A549 (cell line): Measurements from ENCODE around the gene PLD1. TPM values are rescaled to one million over a fixed set of nuclear protein-coding genes. Genes with fewer than 3 reads are reported as not detected.

ENCODE experiments used
- ATAC-seq, 2 experiments: fragments of 200-7000 bp in 1 of 2; fragments of >200 bp in 1 of 2; cut with Nextera tagmentation in 1 of 2; cut with Tn5 transposase in 1 of 2; 3 replicates each; pipeline versions ENCODE4 v1.8.0 to v1.9.1; 2018 to 2020; ENCODE audit warnings: mild to moderate bottlenecking in 1 of 2, moderate library complexity in 1 of 2
- CTCF ChIA-PET: fragments of 300-600 bp; sonication (Branson Sonifier 250); formaldehyde crosslinking; extraction: SDS; loops from one replicate; lab custom pipeline; 2021; ENCODE audit warnings: antibody characterized with exemption, inconsistent platforms; lab: Yijun Ruan, JAX
- POLR2A ChIA-PET: fragments of 350-600 bp; formaldehyde crosslinking; extraction: SDS; loops from one replicate; lab custom pipeline; 2021; ENCODE audit warnings: antibody characterized with exemption, inconsistent platforms; lab: Yijun Ruan, JAX
- DNase-seq, 2 experiments: peaks; one replicate each; pipeline versions ENCODE4 v3.0.0 to v3.0.0-alpha.2; 2011 to 2016; ENCODE audit warnings: low read depth in 1 of 2, low spot score in 1 of 2
- FAIRE-seq: peaks from 2 replicates; lab custom pipeline; 2011; peaks lifted over from hg19 to GRCh38; lab: Jason Lieb, UNC
- H3K27ac ChIP-seq, 2 experiments: fragments of >200 bp; sonication (Bioruptor Twin); formaldehyde crosslinking; 3 replicates each; pipeline ENCODE4 v1.5.1; 2016 to 2017
- H3K4me1 ChIP-seq: fragments of >200 bp; sonication (Bioruptor Twin); formaldehyde crosslinking; 3 replicates; pipeline ENCODE4 v1.6.1; 2016
- H3K4me2 ChIP-seq: fragments of >200 bp; sonication (Bioruptor Twin); formaldehyde crosslinking; 3 replicates; pipeline ENCODE4 v1.6.1; 2016
- H3K4me3 ChIP-seq: fragments of >200 bp; sonication (Bioruptor Twin); formaldehyde crosslinking; 3 replicates; pipeline ENCODE4 v1.5.1; 2016
- H3K9me3 ChIP-seq: fragments of >200 bp; sonication (Bioruptor Twin); formaldehyde crosslinking; 3 replicates; pipeline ENCODE4 v1.6.1; 2016
- CBX2 ChIP-seq: fragments of 200-600 bp; sonication (generic); IDR thresholded peaks from 2 replicates; pipeline ENCODE4 v1.6.1; 2016; ENCODE audit warnings: low read depth, mild to moderate bottlenecking, borderline replicate concordance
- CHD2 ChIP-seq: fragments of 150-350 bp; IDR thresholded peaks from 2 replicates; pipeline ENCODE4 v1.6.1; 2014; ENCODE audit warnings: low read length; ENCODE audit not compliant: partially characterized antibody
- CHD4 ChIP-seq: fragments of 200-600 bp; sonication (generic); IDR thresholded peaks from 2 replicates; pipeline ENCODE4 v1.6.1; 2016; ENCODE audit warnings: antibody characterized with exemption, mild to moderate bottlenecking, borderline replicate concordance
- E2F6 ChIP-seq: IDR thresholded peaks from 2 replicates; pipeline ENCODE4 v1.6.1; 2012; ENCODE audit warnings: low read depth, borderline replicate concordance
- GATA3 ChIP-seq: IDR thresholded peaks from 2 replicates; pipeline ENCODE4 v1.6.1; 2012; ENCODE audit warnings: borderline replicate concordance
- HDAC2 ChIP-seq: fragments of 200-600 bp; sonication (generic); IDR thresholded peaks from 2 replicates; pipeline ENCODE4 v1.6.1; 2016
- HOXA7 ChIP-seq: fragments of 250-450 bp; sonication (Bioruptor Pico); IDR thresholded peaks from 2 replicates; pipeline ENCODE4 v1.5.0; 2020; ENCODE audit warnings: mild to moderate bottlenecking, moderate library complexity
- HOXB5 ChIP-seq: fragments of 250-450 bp; sonication (Bioruptor Pico); IDR thresholded peaks from 2 replicates; pipeline ENCODE4 v1.5.0; 2020; ENCODE audit warnings: mild to moderate bottlenecking, moderate library complexity
- JUNB ChIP-seq: fragments of >200 bp; sonication (Bioruptor Twin); formaldehyde crosslinking; IDR thresholded peaks from 2 replicates; pipeline ENCODE4 v1.6.1; 2016
- MAFK ChIP-seq: fragments of 450-650 bp; IDR thresholded peaks from 2 replicates; pipeline ENCODE4 v1.6.1; 2014; ENCODE audit not compliant: partially characterized antibody
- MAZ ChIP-seq: fragments of 150-350 bp; IDR thresholded peaks from 2 replicates; pipeline ENCODE4 v1.6.1; 2014; ENCODE audit warnings: antibody characterized with exemption, low read depth, low read length, borderline replicate concordance
- POLR2A ChIP-seq: IDR thresholded peaks from 2 replicates; pipeline ENCODE4 v1.6.1; 2012; ENCODE audit warnings: mild to moderate bottlenecking, low read length
- POLR2AphosphoS2 ChIP-seq: conservative IDR thresholded peaks from 2 replicates; pipeline ENCODE4 v1.6.1; 2012; ENCODE audit warnings: low read length, improper control_type of control experiment, inconsistent platforms
- RAD21 ChIP-seq, 2 experiments: fragments of >200 bp in 1 of 2; sonication (Bioruptor Twin) in 1 of 2; formaldehyde crosslinking in 1 of 2; IDR thresholded peaks in 1 of 2; conservative IDR thresholded peaks in 1 of 2; 2 replicates in 1 of 2; 3 replicates in 1 of 2; pipeline ENCODE4 v1.6.1; 2012 to 2018; ENCODE audit warnings: inconsistent platforms in 1 of 2
- REST ChIP-seq: fragments of 200-600 bp; sonication (generic); IDR thresholded peaks from 2 replicates; pipeline ENCODE4 v1.6.1; 2016; ENCODE audit warnings: antibody characterized with exemption, mild to moderate bottlenecking, moderate library complexity
- RFX5 ChIP-seq: fragments of 450-650 bp; IDR thresholded peaks from 2 replicates; pipeline ENCODE4 v1.7.1; 2014; ENCODE audit warnings: antibody characterized with exemption, mild to moderate bottlenecking, moderate library complexity
- SREBF2 ChIP-seq: fragments of 450-650 bp; IDR thresholded peaks from 2 replicates; pipeline ENCODE4 v1.6.1; 2014; ENCODE audit warnings: mild to moderate bottlenecking, moderate library complexity
- TFCP2L1 ChIP-seq: fragments of 250-450 bp; sonication (Bioruptor Pico); IDR thresholded peaks from 2 replicates; pipeline ENCODE4 v1.5.0; 2021; ENCODE audit warnings: mild to moderate bottlenecking
- TP53 ChIP-seq: fragments of 250-450 bp; sonication (Bioruptor Pico); IDR thresholded peaks from 2 replicates; pipeline ENCODE4 v1.5.0; 2021; ENCODE audit warnings: mild to moderate bottlenecking, moderate library complexity
- ZC3H11A ChIP-seq: fragments of 450-650 bp; IDR thresholded peaks from 2 replicates; pipeline ENCODE4 v1.6.1; 2014; ENCODE audit warnings: antibody characterized with exemption, mild to moderate bottlenecking
- ZFP36 ChIP-seq: fragments of 450-650 bp; IDR thresholded peaks from 2 replicates; pipeline ENCODE4 v1.6.1; 2014; ENCODE audit warnings: borderline replicate concordance; ENCODE audit not compliant: partially characterized antibody
- WGBS: methylation state at CpG from one replicate; pipeline ENCODE4 v1.1.6; 2017; ENCODE audit errors: missing lambda C conversion rate; 5-methylcytosine and 5-hydroxymethylcytosine counted together
- polyA plus RNA-seq, 4 experiments: library from polyadenylated mRNA; depleted of rRNA in 3 of 4; stranded (reverse); fragments of >200 nt; fragmentation: RNase III in 1 of 4; extraction: RNeasy Plus Mini Kit Qiagen cat#74134 plus additional on column Dnase treatment in 1 of 4; gene quantifications; 2 replicates in 3 of 4; 3 replicates in 1 of 4; pipeline ENCODE4 v1.2.3, GENCODE V29; 2011 to 2017
- TF ChIP-seq, protein P1 (sequence below): fragments of 250-450 bp; sonication (Bioruptor Pico); IDR thresholded peaks from 2 replicates; pipeline ENCODE4 v1.5.0; 2020; ENCODE audit warnings: low read depth, mild to moderate bottlenecking, moderate library complexity
- TF ChIP-seq, protein P2 (sequence below): fragments of 450-650 bp; IDR thresholded peaks from 2 replicates; pipeline ENCODE4 v1.6.1; 2014; ENCODE audit warnings: antibody characterized with exemption
- TF ChIP-seq, protein P3 (sequence below): fragments of 150-350 bp; IDR thresholded peaks from 2 replicates; pipeline ENCODE4 v1.6.1; 2014; ENCODE audit warnings: low read depth, mild to moderate bottlenecking, low read length

Gene PLD1
- polyA plus RNA-seq, 2 of the 4 experiments (the other 2 are of a cell fraction) = 6.6 to 27.2 TPM

- CTCF ChIA-PET = interaction anchor here (1.4 kb wide), 1 partner anchor 13 kb away, joined by 3 read pairs; no protein-coding TSS in a partner anchor
- POLR2A ChIA-PET = no interaction called here
- no peak overlapping the region for H3K4me3 ChIP-seq
- no peak overlapping the region for H3K27ac ChIP-seq
- FAIRE-seq (no peak), ATAC-seq (no peak), DNase-seq (no peak)
- no peak overlapping the region for H3K4me2 ChIP-seq
- TF ChIP-seq, protein P1, sequence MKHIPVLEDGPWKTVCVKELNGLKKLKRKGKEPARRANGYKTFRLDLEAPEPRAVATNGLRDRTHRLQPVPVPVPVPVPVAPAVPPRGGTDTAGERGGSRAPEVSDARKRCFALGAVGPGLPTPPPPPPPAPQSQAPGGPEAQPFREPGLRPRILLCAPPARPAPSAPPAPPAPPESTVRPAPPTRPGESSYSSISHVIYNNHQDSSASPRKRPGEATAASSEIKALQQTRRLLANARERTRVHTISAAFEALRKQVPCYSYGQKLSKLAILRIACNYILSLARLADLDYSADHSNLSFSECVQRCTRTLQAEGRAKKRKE (CRISPR knock-in tag) = no peak
- no peak for TF ChIP-seq TP53 (CRISPR knock-in tag)
- no peak for TF ChIP-seq POLR2A
- no peak for TF ChIP-seq MAZ
- no peak for TF ChIP-seq CBX2
- no peak for TF ChIP-seq TFCP2L1 (CRISPR knock-in tag)
- H3K9me3 ChIP-seq = no peaks in the 10 kb centered on the region
- H3K4me1 ChIP-seq = no peaks in the 10 kb centered on the region
These were observed 122.7 kb downstream of the PLD1 start for GRCh38 chr3:171687581-171687980.

DNA sequence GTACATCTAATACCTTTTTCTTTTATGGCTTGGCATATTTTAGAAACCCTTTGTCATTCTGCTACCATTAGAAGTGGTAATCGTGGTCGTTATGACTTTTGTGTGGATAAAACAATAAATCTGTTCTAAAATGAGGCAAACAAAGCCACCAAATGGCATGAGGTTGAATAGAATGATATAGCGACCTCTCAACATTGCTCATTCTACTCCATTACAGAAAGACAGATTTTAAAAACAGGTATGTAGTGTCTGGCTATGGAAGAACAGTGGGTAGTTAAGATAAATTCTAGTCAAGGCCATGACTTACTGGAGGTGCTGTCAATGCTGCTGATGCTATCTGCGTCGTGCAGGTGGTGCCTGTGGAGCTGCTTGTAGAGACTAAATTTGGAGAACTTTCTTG lies 123.2 kb downstream of the PLD1 start:
- 93% methylated on average over 5 of the region's 5 CpGs for WGBS
- Histone ChIP-seq H3K27ac (no peak overlapping the region), H3K9me3 (no peaks in the 10 kb centered on the region), H3K4me3 (no peak overlapping the region), H3K4me2 (no peak overlapping the region), H3K4me1 (no peaks in the 10 kb centered on the region)
- POLR2A ChIA-PET = no interaction called here
- ATAC-seq (no peak), DNase-seq (no peak), FAIRE-seq (no peak)
- CTCF ChIA-PET = interaction anchor here (1.2 to 1.4 kb wide), 2 partner anchors 13 to 14 kb away, joined by 3 to 5 read pairs; no protein-coding TSS in a partner anchor
- TF ChIP-seq ZC3H11A (no peak), JUNB (no peak), REST (no peak), RAD21 (conservative IDR thresholded peaks at IDR 0.05 in 1 of 2, IDR thresholded peaks at IDR 0.05 in 1 of 2) (no peak), HOXB5 (CRISPR knock-in tag) (no peak), E2F6 (no peak), MAZ (no peak), RFX5 (no peak), ZFP36 (no peak), CHD2 (no peak), SREBF2 (no peak), POLR2AphosphoS2 (no peak), CHD4 (no peak), HOXA7 (CRISPR knock-in tag) (no peak), MAFK (no peak), GATA3 (no peak), HDAC2 (no peak)
- TF ChIP-seq, protein P2, sequence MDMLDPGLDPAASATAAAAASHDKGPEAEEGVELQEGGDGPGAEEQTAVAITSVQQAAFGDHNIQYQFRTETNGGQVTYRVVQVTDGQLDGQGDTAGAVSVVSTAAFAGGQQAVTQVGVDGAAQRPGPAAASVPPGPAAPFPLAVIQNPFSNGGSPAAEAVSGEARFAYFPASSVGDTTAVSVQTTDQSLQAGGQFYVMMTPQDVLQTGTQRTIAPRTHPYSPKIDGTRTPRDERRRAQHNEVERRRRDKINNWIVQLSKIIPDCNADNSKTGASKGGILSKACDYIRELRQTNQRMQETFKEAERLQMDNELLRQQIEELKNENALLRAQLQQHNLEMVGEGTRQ = no peak
- TF ChIP-seq, protein P3, sequence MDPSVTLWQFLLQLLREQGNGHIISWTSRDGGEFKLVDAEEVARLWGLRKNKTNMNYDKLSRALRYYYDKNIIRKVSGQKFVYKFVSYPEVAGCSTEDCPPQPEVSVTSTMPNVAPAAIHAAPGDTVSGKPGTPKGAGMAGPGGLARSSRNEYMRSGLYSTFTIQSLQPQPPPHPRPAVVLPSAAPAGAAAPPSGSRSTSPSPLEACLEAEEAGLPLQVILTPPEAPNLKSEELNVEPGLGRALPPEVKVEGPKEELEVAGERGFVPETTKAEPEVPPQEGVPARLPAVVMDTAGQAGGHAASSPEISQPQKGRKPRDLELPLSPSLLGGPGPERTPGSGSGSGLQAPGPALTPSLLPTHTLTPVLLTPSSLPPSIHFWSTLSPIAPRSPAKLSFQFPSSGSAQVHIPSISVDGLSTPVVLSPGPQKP = no peak
